ENCODE data around the gene CEACAM16.

The CEACAM16 gene

GRCh38 chr19:44684892-44685863, 13.8 kb upstream of the CEACAM16 start:
- H3K4me3 ChIP-seq (ENCODE audit: low read length): no peak overlapping the region
- TF ChIP-seq, protein P1, sequence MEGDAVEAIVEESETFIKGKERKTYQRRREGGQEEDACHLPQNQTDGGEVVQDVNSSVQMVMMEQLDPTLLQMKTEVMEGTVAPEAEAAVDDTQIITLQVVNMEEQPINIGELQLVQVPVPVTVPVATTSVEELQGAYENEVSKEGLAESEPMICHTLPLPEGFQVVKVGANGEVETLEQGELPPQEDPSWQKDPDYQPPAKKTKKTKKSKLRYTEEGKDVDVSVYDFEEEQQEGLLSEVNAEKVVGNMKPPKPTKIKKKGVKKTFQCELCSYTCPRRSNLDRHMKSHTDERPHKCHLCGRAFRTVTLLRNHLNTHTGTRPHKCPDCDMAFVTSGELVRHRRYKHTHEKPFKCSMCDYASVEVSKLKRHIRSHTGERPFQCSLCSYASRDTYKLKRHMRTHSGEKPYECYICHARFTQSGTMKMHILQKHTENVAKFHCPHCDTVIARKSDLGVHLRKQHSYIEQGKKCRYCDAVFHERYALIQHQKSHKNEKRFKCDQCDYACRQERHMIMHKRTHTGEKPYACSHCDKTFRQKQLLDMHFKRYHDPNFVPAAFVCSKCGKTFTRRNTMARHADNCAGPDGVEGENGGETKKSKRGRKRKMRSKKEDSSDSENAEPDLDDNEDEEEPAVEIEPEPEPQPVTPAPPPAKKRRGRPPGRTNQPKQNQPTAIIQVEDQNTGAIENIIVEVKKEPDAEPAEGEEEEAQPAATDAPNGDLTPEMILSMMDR (IDR thresholded peaks at IDR 0.05; ENCODE audit: insufficient read depth, low read depth, low read length, missing control alignments): no peak
- DNase-seq (ENCODE audit: low read depth): peak; percentile 74

GRCh38 chr19:44685877-44686276, 13.1 kb upstream of the CEACAM16 start:
- H3K4me3 ChIP-seq (ENCODE audit: low read length): no peak overlapping the region
- TF ChIP-seq, protein P1 (IDR thresholded peaks at IDR 0.05; ENCODE audit: insufficient read depth, low read depth, low read length, missing control alignments): no peak
- DNase-seq (ENCODE audit: low read depth): peak; percentile 40

GRCh38 chr19:44686896-44687295, 12.1 kb upstream of the CEACAM16 start:
- no peak overlapping the region for H3K4me3 ChIP-seq (ENCODE audit: low read length)
- TF ChIP-seq, protein P1 (IDR thresholded peaks at IDR 0.05; ENCODE audit: insufficient read depth, low read depth, low read length, missing control alignments): no peak
- no peak for DNase-seq (ENCODE audit: low read depth)

DNA sequence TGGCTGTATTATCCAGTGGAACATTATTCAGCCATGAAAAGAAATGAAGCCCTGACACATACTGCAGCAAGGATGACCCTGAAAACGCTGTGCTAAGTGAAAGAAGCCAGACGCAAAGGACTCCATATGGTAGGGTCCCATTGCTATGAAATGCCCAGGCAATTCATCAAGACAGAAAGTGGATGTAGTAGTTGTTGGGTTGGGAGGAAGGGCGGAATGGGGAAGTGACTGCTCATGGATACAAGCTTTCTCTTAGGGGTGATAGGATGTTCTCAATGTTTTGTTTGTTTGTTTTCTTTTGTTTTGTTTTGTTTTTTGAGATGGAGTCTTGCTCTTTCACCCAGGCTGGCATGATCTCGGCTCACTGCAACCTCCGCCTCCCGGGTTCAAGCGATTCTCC, 11.1 kb upstream of the CEACAM16 start:
- DNase-seq (ENCODE audit: low read depth): no peak
- H3K4me3 ChIP-seq (ENCODE audit: low read length): no peak overlapping the region
- TF ChIP-seq, protein P1 (IDR thresholded peaks at IDR 0.05; ENCODE audit: insufficient read depth, low read depth, low read length, missing control alignments): no peak

- H3K4me3 ChIP-seq (ENCODE audit: low read length): no peak overlapping the region
- TF ChIP-seq, protein P1 (IDR thresholded peaks at IDR 0.05; ENCODE audit: insufficient read depth, low read depth, low read length, missing control alignments): peak; percentile 91
- peak; percentile 76 for DNase-seq (ENCODE audit: low read depth)
Measured at GRCh38 chr19:44689290-44690130, 9.4 kb upstream of the CEACAM16 start.

DNA sequence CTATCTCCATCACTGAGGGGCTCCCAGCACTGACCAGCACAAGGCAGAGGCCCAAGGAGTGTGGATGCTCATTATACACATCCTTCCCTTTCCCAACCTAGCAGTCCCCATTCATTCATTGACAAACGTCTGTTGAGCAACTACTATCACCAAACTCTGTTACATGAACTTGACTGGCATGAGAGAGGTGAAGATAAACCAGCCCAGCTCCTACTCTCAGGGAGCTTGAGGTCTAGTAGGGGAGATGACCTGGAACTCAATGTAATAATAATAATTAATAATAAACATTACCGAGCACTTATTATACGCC, 8.9 kb upstream of the CEACAM16 start:
- no peak overlapping the region for H3K4me3 ChIP-seq (ENCODE audit: low read length)
- TF ChIP-seq, protein P1 (IDR thresholded peaks at IDR 0.05; ENCODE audit: insufficient read depth, low read depth, low read length, missing control alignments): no peak
- no peak for DNase-seq (ENCODE audit: low read depth)

Data from epithelial cell of esophagus (primary cell).